Measurements from ENCODE around the gene SLC45A1.

The SLC45A1 gene

GRCh38 chr1:8350914-8351684, 33.2 kb downstream of the SLC45A1 start:
- Histone ChIP-seq H3K27ac (no peak overlapping the region), H3K4me3 (no peak overlapping the region)

DNA sequence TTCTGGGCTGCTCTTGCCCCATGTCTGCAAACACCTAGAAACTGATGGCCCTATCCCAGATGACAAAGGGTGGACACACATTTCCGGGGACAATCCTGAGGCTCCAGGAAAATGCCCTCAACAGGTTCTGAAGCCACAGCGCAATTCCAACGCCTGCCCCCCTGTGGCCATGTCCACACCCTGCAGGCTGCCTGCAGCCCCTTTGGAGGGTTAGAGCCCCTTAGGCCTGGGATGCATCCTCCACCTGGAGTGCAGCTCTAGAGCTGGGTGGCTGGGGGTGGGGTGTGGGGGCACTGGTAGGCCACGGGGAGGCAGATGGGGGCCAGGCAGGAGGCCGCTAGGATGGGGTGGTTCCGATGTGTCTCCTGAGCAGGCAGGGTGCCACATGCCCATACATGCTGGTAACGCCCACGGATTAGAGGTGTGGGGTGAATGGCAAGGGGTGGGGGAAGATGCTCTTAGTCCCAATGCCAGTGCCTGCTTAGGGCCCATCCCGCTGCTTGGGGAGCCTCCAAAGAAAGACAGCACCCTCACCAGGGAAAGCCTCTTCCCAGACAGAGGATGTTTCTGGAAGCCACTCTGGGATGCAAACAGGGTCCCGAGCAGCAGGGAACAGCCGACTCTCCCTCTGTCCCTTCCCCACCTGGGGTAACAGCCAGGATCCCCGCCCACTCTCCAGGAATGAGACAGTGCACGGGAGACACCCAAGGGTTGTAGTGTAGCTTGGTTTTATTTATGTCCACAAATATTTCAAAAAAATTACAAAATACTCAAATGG, 34.0 kb downstream of the SLC45A1 start:
- Histone ChIP-seq H3K4me3 (no peak overlapping the region), H3K27ac (no peak overlapping the region)

- peak overlapping the region in 3 of 21 experiments; percentile 3 to 40 (median 15) for H3K27ac ChIP-seq
- H3K4me3 ChIP-seq: no peak overlapping the region
These were observed 34.5 kb downstream of the SLC45A1 start for GRCh38 chr1:8352471-8352845.

DNA sequence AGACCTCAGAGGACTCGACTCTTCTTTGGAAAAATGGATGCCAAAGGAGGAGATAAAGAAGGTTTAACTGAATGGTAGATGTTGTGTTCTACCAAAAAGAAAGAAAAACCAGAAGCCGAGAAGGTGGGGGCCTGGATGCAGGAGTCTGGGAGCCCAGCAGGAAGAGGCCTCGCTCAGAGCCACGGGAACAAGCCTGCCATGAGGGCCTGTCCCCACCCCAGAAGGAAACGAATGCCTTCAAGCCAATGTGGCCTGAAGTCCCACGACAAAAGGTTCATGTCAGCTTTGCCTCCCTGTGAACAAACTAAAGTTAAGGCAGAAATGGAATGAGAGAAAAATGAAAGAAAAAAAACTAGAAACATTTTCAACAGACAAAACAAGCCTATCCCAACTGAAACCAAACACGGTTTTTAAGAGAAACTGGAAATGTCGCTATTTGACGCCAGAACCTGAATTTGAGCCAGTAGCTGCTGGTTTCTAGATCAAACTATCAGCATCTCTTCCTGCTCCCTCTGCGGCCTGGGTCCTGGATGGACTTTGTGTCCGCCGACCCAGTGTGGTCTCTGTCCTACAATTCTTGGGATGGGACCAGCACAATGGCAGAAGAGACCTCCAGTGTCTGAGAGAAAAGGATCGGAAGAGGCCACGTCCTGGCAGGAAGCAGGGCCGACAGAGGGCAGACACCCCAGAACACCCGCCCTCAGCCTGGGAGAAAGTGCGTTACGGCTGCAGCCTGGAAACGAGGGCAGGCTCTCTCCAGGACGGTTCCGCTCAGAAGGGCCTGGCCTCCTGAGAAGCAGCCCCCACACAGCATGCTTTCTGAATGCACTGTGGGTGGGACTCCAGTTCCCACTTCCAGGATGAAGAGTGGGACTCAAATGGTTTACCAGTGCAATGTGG, 35.2 kb downstream of the SLC45A1 start:
- Histone ChIP-seq H3K27ac (peak overlapping the region in 4 of 21 experiments; percentile 3 to 40 (median 14)), H3K4me3 (no peak overlapping the region)

DNA sequence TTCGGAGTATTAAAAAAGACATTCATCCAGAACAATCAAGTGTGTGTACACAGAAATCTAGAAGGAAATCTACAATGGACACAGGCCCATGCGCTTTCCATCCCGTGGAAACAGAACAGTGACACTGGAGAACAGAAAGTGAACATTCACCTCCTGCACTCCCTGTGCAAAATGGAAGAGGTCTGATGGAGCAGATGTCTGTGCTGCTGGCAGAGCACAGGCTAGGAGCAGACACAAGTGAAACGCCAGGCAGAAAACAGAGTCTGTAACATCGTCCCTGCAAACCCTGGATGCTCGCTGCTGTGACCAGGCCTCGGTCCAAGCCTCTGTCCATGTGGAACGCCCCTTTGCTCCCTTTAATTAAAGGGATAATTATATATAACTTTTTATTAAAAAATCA, 36.1 kb downstream of the SLC45A1 start:
- Histone ChIP-seq H3K4me3 (no peak overlapping the region), H3K27ac (no peak overlapping the region)

DNA sequence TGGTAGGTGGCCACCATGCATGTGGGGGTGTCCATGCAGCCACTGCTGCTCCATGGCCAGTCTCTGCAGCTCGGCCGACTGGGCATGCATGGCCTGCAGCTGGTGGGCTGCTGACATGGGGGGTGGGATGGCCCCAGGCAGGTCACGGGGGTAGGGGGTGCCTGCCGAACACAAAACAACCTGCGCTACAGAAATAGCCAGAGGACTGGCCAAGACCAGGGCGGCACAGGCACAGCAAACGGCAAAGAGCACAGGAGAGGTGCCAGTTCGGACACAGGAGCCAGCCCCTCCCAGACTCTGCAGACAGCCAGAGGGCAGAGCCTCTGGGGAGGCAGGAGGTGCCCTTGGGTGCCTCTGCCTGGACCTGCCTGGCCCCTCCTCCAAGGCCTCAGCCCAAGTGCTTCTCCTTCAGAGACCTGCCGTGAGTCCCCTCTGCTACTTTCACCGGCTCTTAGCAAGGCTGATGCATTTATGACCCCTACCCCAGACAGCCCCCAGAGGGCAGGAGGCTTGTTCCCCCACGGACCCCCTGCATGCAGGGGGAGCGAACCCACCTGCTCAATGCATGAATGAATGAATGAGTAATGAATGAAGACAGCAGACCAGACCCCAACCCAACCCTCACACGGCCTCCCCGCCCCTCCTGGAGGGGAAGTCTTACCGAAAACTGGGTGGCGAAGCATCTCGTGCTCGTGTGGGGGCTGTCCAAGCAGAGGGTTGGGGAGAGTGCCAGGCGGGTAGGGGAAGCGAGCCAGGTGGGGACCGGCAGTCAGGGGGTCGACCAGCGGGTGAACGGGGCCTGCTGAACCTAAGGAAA, 37.7 kb downstream of the SLC45A1 start:
- H3K27ac ChIP-seq: no peak overlapping the region
- H3K4me3 ChIP-seq: no peak overlapping the region

DNA sequence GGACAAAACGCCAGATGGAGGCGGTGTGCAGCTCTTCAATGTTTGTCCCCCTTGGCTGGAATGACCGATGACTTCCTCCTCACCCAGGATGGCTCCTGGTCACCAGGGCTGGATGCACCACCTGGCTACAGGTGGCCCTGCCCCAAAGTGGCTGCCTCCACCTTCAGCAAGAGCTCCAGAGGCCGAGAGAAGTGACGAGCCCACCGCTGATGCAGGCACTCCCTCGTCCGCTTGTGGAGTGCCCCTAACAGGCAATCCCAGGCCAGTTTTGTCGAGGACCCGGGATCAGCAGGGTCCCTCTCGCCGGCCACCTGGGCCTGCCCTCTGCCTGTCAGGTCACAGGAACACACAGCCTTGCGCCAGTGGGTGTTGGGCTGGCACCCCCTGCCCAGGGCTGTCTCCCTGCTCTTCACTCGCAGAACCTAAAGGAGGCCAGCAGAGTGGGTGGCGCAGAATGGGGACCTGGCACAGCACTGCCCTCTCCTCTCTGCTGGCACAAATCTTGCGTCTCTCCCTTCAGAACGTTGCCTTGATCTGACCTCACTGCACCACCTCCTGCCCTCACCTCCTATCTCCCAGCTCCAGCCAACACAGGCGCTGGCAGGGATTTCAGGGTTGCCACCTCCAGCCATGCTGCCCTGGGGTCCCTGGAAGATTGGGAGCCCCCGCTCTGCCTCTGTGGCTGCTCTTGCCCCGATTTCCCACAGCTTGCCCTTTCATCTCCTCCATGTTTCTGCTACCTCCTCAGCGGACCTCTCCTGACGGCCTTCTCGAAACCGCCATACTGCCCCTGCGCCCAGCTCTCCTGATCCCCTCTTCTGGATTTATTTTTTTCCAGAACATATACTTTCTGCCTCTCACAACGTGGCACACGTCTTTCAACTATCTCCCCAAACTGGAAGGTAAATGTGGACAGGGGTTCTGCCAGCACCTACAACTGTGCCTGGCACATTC, 38.6 kb downstream of the SLC45A1 start:
- H3K4me3 ChIP-seq: no peak overlapping the region
- H3K27ac ChIP-seq: peak overlapping the region in 1 of 21 experiments; percentile 24

- Histone ChIP-seq H3K4me3 (no peak overlapping the region), H3K27ac (peak overlapping the region in 1 of 21 experiments; percentile 15)
These were observed 39.6 kb downstream of the SLC45A1 start for GRCh38 chr1:8357329-8358101.

DNA sequence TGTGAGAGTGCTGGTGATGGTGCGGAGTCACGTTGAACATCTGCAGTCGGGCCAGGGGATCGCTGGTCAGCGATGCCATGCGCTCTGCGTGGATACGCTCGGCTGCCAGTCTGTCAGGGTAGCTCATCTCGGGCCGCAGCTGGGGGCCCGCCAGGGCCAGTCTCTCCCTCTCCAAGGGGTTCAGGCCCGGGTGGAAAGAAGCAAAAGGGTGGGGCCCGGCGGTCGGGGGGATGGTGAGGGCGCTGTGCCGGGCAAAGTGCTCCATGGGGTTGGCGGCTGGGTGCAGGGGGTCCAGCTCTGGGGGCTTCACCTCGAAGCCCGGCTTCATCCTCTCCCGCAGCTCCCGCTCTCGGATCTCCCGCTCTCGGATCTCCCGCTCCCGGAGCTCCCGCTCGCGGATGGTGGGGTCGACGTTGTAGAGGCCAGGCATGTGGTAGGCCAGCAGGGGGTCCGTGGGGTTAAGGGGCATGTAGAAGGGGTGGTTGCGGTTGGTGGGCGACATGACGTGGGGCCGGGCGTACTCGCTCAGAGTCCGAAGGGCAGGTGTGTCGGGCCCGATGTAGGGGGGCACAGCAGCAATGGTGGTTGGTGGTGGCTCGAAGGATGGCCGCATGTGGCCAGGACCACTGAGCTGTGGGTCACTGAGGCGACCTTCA, 40.5 kb downstream of the SLC45A1 start:
- no peak overlapping the region for H3K27ac ChIP-seq
- H3K4me3 ChIP-seq: no peak overlapping the region

- no peak overlapping the region for H3K27ac ChIP-seq
- no peak overlapping the region for H3K4me3 ChIP-seq
These were observed 41.1 kb downstream of the SLC45A1 start for GRCh38 chr1:8358897-8359616.

- H3K27ac ChIP-seq: no peak overlapping the region
- H3K4me3 ChIP-seq: no peak overlapping the region
These were observed 41.9 kb downstream of the SLC45A1 start for GRCh38 chr1:8359617-8360481.

DNA sequence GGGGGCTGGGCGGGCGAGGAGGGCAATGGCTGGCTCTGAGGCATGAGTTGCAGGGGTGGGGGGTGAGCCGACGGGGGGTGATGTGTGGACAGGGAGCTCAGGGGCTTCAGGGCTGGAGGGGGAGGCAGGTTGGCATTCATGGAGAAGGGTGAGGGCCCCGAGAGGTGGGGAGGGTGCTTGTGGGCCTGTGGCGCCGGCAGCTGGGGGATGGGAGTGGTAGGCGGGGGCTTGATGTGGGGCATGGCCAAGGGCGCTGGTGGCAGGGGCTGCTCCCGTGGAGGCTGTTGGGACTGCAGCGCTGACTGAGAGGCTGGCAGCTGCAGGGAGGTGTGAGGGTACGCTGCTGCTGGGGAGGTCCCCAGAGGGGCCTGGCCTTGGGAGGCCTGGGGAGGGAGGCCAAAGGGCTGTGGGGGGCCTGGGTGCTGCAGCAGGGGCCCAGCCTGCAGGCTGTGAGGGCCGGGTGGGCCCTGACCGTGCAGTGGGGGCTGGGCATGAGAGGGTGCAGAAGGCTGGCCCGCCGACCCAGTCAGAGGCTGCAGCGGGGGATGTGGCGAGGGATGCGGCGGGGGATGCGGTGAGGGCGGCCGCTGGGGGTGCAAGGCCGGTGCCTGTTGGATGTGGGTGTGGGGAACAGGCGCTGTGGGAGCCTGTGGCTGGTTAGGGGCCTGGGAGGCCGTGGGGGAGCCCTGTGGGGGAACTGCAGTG, 42.7 kb downstream of the SLC45A1 start:
- Histone ChIP-seq H3K27ac (peak overlapping the region in 1 of 21 experiments; percentile 28), H3K4me3 (no peak overlapping the region)

DNA sequence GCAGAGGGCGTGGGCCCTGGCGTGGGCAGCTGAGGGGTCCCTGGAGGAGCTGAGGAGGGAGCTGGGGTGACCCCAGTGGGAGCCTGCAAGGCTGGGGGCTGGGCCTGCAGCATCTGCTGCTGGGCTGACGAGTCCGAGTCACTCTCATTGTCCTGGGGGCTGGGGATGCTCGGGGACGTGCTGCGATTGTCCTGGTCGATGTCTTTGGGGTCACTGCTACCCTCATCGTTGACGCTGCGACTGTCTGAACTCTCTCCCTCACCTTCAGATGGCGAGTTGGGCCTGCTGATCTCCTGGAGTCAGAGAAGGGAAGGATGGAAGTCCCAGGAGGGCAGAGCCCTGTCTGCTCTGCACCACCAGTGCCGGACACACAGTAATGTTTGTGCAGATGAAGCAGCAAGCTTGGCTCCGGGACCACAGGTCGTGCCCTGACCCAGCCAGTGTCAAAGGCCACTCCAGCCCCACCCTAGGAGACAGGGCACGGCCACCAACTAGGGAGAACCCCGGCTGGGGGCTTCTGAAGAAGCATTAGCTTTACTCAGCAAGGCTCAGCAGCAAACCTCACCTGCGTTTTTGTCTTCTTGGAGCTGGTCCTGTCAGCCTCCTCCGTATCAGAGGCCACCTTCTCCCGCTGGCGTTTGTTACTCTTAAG, 43.4 kb downstream of the SLC45A1 start:
- H3K4me3 ChIP-seq: no peak overlapping the region
- H3K27ac ChIP-seq: peak overlapping the region in 2 of 21 experiments; percentile 7 to 28

DNA sequence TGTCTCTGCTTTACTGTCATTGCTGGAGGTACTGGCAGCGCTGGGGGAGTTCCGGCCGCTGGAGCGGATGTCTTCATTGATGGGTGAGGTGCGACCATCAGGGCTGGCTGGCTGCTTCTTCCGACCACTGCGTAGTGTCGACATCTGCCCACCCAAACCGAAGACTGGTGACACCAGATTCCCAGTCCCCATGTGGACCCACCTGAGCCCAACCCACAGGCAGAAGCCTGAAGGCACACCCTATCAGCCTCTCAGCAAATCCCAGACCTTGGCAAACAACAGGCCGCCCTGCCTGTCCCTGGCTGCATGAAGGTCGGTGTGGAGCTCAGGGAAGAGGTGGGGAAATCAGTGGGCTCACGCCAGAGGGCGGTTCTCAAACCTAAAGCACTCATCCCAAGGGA, 44.8 kb downstream of the SLC45A1 start:
- H3K27ac ChIP-seq: peak overlapping the region in 2 of 21 experiments; percentile 7 to 69

More for the DNA sequence above, 44.8 kb downstream of the SLC45A1 start:
- no peak overlapping the region for H3K4me3 ChIP-seq
